HG02763 (cell line): ENCODE results near the gene NTM.
"Not testable (repeated sequence)": the region's sequence is repeated elsewhere in the genome, so short reads cannot be mapped to it uniquely, and the experiment has no call there.

Experiments
- ATAC-seq: cut with Tn5 transposase; IDR thresholded peaks from one replicate; pipeline ENCODE4 v1.9.1; 2021; ENCODE audit warnings: mild to moderate bottlenecking, moderate library complexity; ENCODE audit not compliant: unreplicated experiment

NTM gene

DNA sequence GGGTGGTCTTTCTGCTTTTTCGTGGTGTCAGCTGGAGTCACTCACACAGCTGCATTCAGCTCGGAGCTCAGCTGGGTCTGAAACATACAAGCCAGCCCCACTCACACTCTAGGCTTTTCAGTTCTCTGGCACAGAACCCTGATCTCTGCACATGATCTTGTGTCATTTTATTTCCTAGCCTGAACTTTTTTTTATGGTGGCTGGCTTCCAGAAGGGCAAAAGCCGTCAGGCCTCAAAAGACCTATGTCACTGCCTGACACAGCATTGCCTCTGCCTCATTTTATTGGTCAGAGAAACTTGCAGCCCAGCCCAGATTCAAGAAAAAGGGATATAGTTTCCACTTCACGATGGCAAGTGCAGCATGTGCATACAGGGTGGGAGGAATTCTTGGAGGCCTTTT is 117.8 kb downstream of the NTM start:
- ATAC-seq, result no peak

DNA sequence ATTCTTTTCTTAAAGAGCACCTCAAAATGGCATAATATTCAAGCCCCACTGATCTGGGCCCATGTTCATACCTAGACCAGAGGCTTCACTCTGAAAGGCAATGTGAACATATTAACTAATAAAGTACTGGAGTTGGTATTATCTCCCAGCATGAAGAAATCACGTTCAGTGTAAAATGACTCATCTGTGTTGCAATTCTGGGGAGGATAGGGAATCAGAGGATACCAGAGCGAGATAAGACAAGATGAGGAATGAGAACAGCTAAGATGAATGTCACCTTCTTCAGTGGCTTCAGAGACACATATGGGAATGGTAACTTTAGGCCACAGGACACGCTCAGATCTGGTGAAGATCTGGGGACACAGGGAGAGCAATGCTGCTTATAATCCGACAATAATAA is 121.1 kb downstream of the NTM start:
- ATAC-seq, result no peak

DNA sequence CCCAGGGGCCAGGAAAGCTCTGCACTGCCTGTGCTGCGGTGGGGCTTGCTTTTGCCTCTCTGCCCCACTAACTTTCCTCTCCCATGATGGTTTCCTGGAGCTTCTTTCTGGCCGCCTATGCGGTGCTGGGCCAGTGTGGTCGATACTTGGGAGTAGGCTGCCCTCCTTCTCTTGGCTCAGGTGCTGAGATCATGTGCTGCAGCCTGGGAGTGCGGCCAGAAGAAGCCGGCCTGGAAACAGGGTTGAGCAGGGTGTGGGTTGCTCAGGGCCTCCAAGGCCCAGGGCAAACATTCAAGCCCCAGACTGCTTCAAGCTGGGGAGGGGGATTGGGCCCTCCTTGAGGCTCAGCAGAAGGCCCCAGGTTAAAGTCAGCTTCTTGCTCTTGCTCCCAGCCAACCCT is 125.0 kb downstream of the NTM start:
- ATAC-seq, result no peak

DNA sequence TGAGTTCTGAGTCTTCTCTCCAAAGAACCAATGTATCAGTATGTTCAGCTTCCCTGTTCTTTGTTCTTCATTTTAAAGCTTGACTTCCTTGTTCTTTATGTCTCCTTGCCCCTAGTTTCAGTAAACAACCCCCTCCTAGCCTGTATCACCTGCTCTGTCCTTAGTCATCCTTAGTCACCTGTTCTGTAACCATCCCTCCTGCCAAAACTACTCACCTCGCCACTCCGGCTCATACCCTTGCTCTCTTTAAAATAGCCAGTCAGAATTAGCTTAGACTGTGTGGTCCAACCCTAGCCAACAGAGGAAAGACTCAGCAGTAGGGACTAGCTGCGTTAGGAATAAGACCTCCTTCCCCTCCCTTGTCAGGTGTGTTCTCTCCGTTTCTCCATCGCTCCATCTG is 127.3 kb downstream of the NTM start:
- ATAC-seq, result not testable (repeated sequence)

DNA sequence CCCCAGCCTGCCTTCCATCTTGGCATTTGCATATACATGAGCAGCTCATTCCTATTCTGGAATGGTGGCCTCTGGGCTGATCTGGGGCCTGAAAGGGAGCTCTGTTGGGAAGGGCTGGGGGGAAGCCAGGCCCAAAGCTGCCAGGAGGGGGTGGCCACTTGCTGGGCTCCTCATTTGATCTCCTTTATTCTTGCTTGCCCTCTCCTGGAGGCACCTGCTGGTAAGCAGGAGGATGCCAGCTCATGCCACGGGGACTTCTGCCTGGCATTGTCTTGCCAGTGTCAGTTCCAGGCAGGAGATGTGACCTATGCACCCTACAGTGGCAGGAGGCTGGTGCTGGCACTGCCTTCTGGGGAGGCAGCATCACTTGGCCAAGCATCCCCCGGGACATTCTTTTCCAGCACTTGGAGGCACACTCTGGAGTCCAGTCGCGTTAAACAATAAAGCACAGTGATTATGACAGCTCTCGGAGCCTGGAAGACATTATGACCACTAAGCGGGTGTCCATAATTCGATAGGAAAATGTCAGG is 128.3 kb downstream of the NTM start:
- ATAC-seq, result no peak

DNA sequence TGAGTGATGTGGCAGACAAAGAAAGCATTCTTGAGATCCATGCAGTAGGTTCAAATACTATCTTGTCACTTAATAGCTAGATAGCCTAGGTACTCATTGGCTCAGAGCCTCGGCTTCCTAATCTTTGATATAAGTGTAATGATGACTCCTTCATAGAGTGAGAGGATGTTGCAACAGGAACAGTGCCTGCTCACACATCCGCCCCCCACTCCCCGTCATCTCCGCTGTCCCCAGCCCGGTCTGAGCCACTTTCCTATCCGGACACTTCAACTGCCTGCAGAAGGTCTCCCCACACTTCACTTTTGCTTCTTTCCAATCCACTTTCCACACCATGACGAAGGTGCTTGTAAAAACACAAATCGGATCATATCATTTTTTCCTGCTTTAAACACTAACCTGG is 128.8 kb downstream of the NTM start:
- no peak for ATAC-seq

DNA sequence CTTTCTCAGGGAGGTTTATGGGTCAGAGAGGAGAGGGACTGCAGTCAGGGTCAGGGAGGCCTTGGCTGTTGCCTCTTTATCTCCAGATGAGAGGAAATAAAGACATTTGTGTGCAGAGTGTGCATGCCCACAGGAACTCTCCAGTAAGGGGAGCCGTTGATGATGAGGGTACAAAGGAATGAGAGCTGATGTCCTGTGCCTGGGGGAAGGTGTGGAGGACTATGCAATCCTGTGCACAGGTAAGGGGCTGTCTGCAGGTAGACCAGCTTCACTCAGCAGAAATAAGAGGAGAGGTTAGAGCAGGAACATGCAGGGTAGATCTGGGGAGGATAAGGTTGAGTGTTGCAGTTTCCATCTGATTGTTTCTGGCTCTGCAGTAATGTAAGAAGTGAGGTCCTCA is 132.6 kb downstream of the NTM start:
- no peak for ATAC-seq

DNA sequence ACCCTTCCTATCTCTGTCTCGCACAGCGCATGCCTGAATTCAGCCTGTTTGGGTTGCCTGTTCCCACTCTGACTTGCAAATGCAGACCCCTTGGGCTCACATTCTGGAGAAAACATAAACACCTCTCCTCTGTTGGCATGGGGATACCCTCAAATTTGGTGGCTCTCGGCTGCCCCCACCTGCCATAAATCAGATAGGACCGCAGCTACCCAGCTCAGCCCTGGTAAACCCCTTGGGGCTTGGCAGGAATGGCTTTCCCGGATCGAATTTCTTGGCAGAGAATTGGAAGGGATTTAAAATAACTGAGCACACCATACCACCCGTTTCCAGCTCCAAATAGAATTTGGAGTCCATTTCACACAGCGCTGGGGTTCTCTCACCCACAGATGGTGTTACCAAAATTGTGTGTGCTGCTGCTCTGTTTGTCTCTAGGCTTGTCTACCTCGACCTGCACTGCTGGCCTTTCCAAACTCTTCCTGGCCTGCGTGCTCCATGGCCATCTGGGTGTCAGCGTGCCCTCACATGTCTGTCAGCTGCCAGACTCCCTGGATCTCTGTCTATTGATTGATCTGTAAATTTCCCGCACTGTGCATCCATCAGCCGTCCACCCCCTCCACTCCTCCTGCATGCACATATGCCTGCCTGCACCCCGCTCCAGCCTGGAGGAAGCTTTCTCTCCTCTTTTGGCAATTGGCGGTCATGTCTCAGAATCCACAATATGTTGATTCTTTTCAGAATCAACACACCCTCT is 134.0 kb downstream of the NTM start:
- no peak for ATAC-seq

DNA sequence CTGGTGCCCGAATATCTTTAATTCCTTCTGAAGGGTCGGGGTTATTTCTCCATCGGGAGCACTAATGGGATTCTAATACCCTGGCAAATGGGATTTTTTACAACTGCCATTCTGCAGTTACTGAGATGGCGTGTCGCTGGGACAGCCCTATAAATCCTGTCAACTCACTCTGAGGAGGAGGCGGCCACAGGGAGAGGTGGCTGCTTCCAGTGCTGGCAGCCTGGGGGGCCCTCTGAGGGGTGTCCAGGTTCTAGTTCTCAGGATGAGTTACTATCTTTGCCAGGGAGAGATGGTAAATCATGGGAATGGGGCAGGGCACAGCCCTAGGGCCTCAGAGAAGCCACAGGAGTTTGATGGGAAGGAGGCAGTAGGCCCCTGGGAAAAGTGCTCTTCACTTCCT is 135.9 kb downstream of the NTM start:
- no peak for ATAC-seq

DNA sequence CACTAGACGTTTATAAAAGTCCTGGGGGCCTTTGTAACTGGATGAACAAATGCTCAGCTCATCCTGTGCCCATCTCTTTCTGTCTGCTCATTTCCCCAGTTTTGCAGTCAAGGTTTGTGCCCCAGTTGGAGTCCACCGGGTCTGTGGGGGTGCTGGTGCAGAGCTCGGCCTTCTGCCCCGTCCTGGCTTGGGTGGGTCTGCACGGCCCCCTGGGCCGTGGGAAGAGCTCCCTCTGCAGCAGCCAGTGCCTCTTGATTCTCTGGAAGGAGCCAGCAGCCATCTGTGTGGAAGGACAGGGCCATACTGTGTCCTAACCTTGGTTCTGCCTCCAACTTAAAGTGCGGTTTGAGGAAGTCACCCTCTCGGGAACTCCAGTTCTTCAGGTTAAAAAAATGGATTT is 140.2 kb downstream of the NTM start:
- ATAC-seq, result no peak

DNA sequence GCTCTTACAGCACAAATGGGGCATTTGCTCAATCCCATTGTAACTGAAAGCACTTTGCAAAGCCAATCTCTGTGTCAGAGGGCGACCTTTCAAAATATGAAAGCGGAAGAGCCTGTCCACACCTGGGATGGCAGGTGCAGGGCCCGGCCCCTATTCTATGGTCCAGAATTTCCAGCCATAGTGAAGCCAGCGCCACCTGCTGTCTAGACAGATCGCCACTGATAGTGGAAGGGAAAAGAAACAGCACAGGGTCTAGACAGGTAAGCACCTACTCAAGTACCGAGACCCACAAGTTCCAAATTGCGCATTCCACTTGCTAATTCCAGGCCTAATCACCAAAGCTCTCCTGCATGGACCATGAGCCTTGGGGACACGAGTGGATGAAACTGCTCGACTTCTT is 141.4 kb downstream of the NTM start:
- ATAC-seq, result no peak

DNA sequence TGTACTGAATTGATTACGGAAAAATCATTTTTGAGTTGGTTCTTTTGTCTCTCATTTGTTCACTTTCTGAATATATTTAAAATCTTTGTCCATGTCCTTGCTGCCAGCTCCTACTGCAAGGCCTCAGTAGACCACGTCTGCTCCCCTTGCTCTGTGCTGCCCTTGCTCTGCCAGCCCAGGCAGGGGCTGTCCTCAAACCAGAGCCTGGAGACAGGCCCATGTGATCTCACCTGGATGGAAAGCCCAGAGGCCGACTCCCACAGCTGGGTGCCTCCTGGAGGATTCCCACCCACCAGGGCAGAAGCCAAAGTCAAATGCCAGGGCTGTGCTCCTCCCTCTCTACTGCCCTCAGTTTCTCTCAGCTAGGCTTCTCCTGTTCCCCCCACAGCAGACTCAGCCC is 141.8 kb downstream of the NTM start:
- no peak for ATAC-seq

DNA sequence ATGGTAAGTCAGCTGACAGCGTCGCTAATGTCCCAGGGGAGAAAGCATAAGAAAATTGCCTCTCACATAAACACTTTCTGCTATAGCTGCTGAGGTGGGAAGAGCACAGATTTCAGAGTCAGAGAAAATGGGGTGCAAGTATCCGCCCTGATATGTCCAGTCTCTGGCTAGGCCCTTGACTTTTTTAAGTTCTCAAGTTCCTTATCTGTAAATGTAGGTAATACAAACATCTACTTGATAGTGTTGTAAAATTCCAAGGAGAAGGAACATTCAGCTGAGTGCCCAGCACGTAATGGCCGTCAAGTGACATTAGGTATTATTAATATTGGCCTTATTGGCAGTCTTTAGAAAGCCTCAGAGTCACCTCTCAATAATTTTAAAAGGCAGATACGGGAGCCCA is 143.6 kb downstream of the NTM start:
- ATAC-seq, result no peak

DNA sequence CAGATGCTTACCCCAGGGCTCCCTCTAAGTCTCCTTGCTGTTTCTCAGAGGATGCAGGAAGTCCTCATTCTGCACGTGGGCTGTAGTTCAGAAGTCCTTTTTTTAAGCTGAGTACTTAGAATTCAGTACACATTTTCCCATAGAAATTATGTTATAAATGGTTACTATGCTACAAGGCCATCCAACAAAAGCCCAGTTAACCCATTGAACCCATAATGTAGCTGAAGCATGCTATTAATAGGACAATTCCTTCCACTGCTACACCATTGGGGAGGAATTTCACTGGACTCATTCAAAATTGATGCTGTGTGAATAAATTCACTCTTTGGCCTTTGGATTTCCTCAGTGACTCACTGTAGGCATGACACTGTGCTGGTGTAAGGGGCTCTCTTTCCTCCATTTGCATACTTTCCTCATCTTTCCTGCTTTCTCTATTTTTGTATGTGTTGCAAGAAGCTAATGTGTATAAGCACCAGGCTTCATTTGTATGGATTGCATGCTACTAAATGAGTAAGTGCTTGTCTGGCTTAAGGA is 148.0 kb downstream of the NTM start:
- no peak for ATAC-seq

DNA sequence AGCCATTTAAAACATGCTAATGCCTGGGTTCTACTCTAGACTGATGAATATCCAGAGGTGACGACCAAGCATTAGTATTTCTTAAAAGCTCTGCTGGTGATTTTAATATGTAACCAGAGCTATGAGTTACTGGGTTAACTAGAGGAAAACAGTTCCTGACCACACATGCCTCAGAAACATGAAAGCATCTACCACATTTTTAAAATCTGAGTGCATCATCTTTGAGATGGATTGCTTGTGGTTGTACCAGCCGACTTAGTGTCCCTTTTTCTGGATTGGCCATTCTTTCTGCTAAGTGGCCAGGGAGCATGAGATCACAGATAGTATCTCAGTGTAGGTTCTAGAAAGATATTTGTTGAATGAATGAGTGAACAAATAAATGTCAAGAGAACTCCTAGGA is 152.4 kb downstream of the NTM start:
- no peak for ATAC-seq

DNA sequence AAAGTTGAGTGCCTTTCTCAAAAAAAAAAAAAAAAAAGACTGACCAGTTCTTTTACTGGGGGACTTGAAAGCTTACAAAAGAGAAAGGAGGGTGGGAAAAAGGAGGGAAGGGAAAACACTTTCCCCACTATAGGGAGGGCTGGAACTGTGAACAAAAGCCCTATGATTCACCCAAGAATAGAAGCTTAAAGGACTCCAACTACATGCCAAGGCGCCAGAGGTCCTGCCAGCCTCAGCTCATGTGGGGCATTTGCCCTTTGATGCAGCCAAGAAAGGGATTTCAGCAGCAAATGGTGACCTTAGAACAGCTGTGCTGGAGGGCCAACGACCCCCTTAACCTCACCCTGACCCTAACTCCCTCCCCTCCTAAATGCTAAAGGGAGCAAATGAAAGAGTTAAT is 160.0 kb downstream of the NTM start:
- ATAC-seq, result no peak

DNA sequence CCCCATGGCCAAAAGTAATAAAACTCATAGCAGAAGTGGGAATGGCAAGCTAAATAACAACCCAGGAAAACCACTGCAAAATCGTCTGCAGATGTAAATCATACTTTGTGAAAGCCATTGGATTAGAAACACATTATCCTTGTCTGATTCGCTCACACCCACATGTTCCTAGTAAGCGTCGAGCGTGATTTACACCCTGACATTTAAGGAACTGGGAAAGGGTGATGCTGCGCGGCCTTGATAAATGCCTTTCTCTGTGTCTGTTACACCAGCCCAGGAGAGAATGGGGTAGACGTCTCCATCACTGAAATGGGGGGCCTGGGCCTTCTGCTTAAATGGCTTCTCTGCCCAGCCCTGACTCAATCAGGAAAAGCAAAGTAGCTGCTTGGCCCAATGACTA is 162.7 kb downstream of the NTM start:
- ATAC-seq, result no peak

DNA sequence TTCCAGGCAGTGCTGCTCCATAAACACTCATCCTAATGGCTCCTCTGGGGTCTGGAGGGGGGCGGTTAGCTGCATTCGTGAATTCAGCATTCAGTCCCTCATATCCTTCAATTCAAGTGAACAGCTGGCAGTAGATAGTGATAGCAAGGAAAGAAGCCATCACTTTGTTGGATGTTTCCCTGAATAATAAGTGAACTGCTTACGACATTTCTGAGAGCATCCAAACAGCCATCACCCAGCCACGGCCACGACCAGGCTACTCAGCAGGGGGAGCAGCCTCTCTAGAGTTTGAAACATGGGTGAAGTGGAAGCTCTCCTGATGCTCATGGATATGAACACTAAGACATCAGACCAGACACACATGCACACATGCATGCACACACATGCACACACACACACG is 163.6 kb downstream of the NTM start:
- no peak for ATAC-seq

DNA sequence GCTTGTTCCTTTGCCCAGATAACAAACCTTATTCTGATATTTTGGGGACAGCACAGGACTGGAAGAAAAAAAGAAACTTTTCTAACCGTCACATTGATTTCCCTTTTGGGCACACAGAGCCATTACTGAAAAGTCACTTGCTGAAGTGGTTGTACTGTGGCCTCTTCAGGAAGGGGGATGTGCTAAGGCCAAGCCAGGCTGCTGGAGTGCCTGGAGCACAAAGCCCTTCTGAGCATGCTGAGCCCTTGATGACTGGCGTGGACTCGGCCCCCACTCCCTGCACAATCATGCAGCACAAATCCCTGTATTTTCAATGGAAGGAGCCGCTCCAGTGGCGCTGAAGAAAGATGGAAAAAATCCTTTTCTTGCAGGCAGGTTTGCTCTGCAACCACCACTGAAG is 164.2 kb downstream of the NTM start:
- ATAC-seq, result no peak

DNA sequence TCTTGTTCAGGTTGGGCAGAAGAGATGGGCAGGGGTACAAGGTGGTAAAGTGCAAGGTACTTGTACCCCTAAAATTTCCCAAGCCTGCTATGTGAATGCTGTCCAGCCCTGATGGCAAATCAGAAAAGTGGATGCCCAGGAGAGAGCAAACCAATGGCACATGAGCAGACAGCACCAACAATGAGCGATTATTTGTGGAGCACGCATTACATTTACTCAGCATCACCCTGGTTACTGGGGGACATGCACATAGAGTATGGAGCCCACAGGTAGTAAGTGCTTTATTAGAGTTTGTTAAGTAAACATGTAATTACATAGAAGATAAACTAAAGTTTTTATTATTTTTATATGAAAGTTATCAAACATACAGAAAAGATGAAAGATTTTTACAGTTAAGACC is 165.7 kb downstream of the NTM start:
- ATAC-seq, result no peak

DNA sequence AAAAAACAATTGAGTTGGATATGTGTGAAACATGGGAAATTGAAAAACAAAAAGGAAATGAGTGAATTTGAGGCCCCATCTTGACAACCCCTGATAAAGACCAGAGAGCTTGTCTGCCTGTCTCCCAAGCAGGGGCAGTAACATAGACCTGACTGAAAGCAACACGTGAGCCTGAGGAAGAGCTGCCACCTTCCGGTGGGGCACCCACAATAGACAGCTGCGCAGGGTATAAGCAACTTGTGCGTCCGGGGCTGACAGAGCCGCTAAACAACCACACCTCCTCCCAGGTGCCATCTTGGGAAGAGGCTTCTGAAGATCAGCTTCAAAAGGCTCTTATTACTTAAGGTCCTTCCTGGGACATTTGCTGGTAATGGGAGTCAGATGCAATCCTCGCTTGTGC is 166.8 kb downstream of the NTM start:
- no peak for ATAC-seq

DNA sequence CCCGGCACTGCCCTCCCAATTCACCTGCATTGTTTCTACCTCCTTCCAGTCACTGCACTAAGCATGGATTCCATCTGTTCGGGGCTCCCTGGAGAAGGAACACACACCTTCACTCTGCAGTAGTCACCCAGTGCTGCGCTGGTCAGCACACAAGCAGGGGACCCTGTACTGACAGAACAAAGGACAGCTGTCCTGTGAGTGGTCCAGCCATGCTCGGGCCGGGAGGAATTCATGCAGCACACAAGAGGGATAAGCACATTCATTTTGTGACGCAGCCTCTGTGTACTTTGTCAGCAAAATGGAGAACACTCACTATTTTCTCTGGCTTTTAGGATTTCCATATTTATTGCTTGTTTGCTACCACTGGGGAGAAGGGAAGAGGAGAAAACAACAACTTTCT is 167.3 kb downstream of the NTM start:
- ATAC-seq, result no peak

DNA sequence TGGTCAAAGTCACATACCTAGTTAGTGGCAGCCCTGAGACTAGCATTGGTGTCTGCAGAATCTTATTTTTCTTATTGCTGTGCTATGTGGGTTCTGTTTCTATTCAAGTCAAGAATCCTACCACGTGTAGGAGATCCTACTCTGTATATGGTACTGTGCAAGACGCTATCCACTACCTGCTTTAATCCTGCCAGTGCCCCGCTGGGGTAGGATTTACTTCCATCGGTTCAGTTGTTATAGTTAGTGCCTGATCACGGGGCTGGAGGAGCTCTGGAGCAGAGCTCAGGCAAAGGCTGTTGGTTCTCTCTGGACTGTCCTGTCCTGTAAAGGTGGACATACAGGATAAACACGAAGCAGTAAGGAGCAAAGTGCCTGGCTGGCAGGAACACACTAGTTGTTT is 167.9 kb downstream of the NTM start:
- ATAC-seq, result no peak
